Measurements from ENCODE around the gene IRF2BP2. TPM values are rescaled to one million over a fixed set of nuclear protein-coding genes. Genes with fewer than 3 reads are reported as not detected.
A peak's percentile ranks its signal among the peaks of the same experiment; 100 is the strongest.

IRF2BP2 gene
- total RNA-seq, 1 donor = 60.9 TPM

DNA sequence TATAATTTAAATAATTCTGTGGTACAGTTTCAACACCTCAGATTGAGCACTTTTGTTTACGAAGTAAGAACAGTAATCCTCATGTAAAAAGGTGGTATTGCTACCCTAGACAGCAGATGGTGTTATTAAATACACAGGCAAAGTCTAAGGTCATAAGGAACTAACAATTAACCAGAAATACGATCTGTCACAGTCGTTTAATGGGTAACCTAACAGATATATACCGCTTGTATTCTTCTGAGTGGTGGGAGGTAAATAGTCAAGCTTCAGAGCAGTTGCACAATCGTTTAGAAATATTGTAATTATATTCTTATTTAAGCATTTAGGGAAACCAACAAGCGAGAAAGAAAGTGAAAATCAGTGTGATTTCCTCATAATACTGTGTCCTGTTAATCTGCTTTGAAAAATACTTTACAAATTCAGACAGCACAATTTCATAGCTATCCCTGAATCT, 9.8 kb upstream of the IRF2BP2 start:
- DNase-seq (ENCODE audit: low read depth) = peak; percentile 46
- no peak overlapping the region for H3K4me3 ChIP-seq (ENCODE audit: low read depth, low read length)
- TF ChIP-seq, protein P1, sequence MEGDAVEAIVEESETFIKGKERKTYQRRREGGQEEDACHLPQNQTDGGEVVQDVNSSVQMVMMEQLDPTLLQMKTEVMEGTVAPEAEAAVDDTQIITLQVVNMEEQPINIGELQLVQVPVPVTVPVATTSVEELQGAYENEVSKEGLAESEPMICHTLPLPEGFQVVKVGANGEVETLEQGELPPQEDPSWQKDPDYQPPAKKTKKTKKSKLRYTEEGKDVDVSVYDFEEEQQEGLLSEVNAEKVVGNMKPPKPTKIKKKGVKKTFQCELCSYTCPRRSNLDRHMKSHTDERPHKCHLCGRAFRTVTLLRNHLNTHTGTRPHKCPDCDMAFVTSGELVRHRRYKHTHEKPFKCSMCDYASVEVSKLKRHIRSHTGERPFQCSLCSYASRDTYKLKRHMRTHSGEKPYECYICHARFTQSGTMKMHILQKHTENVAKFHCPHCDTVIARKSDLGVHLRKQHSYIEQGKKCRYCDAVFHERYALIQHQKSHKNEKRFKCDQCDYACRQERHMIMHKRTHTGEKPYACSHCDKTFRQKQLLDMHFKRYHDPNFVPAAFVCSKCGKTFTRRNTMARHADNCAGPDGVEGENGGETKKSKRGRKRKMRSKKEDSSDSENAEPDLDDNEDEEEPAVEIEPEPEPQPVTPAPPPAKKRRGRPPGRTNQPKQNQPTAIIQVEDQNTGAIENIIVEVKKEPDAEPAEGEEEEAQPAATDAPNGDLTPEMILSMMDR (IDR thresholded peaks at IDR 0.05; ENCODE audit: insufficient read depth, low read depth, low read length) = no peak

DNA sequence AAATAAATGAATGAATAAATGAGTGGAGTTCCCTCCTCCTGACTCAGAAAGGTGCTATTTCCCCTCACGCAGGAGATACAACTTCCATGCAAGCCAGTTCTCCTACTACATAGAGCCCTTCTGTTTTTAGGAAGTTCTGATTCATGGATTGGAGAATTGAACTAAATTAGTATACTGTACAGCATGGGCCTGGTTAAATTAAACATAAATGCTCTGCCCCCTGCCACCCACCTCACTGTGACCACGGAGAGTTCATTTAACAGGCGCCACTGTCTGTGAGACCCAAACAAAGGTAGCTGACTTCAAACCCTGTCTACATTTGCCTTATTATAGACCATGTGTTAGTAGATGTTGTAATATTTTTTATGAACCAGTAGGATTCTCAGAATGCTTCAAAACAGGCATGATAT, 9.1 kb upstream of the IRF2BP2 start:
- DNase-seq (ENCODE audit: low read depth) = no peak
- H3K4me3 ChIP-seq (ENCODE audit: low read depth, low read length) = no peak overlapping the region
- TF ChIP-seq, protein P1 (IDR thresholded peaks at IDR 0.05; ENCODE audit: insufficient read depth, low read depth, low read length) = no peak

DNA sequence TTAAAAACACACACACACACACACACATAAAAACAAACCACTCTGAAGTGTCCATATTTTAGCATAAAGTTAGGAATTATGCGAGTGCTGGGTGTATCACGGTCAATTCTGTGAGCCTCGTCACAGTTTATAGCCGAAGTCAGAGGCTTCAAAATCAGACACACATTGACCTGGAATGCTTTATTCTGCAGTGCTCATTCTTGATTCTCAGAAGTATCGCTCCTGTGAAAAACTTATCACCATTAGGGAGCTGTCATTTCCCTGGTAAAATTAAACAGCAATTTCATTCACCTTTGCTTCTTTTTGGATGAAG, 8.7 kb upstream of the IRF2BP2 start:
- no peak overlapping the region for H3K4me3 ChIP-seq (ENCODE audit: low read depth, low read length)
- DNase-seq (ENCODE audit: low read depth) = no peak
- TF ChIP-seq, protein P1 (IDR thresholded peaks at IDR 0.05; ENCODE audit: insufficient read depth, low read depth, low read length) = no peak

DNA sequence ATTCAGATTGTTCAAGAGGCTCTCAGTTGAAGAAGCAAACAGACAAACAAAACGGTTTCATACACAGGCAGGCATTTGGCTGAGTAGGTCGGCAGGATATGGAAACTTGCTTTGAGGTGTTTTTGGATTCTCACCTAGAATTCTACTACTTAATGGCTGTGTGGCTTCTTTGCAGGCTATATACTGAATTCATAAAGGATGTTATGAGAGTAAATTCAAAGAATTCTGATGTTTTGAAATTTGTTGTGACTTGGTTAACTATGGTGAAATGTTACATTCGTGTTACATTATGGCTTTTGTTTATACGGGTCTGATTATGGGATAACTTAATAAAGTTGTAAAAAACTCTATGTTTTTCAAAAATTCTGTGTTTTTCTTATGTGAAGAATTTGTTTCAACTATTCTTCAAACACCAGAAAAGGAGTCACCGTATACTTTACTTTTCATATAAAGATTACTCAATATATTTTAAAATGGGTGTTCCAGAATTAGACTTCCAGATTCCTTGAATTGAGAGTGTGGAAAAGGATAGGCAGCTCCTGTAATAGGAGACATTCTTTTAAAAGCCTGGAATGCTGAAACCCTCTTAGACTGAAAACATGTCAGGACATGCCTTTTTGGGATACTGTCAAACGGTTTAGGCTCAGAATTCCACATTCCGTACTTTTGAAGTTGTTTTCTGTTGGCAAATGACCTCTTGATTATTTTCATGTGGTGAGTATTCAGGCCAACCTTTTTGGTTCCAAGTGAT, 8.2 kb upstream of the IRF2BP2 start:
- no peak overlapping the region for H3K4me3 ChIP-seq (ENCODE audit: low read depth, low read length)
- TF ChIP-seq, protein P1 (IDR thresholded peaks at IDR 0.05; ENCODE audit: insufficient read depth, low read depth, low read length) = no peak
- DNase-seq (ENCODE audit: low read depth) = peak; percentile 85

DNA sequence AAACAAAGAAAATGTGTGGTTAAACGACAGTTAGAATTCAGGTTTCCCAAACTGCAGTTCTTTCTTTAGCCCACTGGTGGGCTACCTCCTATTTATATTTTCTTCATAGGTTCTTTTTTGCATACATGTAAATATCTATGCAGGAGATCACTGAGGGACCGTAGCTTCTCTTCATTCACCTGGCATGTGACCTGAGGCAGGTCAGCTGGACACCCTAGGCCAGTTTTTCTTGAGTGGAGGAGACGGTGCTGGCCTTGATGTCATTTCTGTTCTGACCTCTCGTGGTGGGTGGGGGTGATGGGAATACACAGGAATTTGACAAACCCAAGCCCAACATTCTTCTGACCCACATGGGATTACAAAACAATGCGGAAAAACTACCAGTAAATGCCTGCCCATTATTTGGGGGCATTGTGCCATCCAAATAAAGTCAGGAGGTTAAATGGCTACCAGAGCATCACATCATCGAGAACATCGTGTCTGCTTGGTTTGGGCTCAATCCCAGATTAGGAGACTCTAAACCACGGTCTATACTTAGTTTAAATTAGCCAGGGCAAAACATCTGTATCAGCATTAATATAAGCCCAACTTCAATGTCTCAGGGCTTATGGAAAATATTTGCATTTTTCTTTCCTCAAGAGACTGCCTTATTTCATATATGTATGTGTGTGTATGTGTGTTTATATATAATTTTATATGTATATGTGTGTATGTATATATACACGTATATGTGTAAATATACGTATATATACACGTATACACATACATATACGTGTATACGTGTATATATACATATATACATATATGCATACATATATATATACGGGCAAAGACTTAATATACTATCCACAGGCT, 7.4 kb upstream of the IRF2BP2 start:
- DNase-seq (ENCODE audit: low read depth) = peak; percentile 71
- TF ChIP-seq, protein P1 (IDR thresholded peaks at IDR 0.05; ENCODE audit: insufficient read depth, low read depth, low read length) = peak; percentile 22
- no peak overlapping the region for H3K4me3 ChIP-seq (ENCODE audit: low read depth, low read length)

DNA sequence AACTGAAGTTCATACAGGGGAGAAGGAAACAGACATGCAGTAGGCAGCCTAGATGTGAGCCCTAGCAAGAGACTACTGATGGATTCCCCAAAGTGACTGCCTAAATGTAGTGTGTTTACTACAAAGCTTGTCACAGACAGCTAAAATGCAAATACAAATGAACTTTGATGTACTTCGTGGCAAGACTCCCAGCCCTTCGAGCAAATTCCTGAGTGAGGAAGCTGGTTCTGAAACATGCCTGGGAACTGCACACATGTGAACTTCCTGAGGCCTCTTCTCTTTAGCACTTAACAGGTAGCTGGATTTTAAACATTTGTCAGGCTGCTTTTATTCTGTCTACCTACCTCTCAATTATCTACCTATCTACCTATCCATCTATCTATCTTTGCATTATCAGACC, 6.7 kb upstream of the IRF2BP2 start:
- TF ChIP-seq, protein P1 (IDR thresholded peaks at IDR 0.05; ENCODE audit: insufficient read depth, low read depth, low read length) = no peak
- DNase-seq (ENCODE audit: low read depth) = peak; percentile 77
- H3K4me3 ChIP-seq (ENCODE audit: low read depth, low read length) = no peak overlapping the region
